K562 (cell line): Measurements from ENCODE around the gene PAFAH2. TPM values are rescaled to one million over a fixed set of nuclear protein-coding genes. Genes with fewer than 3 reads are reported as not detected.

Experiments used
- ATAC-seq: fragments of 200-7000 bp; cut with Tn5 transposase; 3 replicates; pipeline ENCODE4 v1.9.1; 2020; ENCODE audit warnings: moderate library complexity
- BruUV-seq: library from RNA; stranded (reverse); fragments of 400-500 nt; replicated peaks from 2 replicates; lab custom pipeline; 2021; lab: Mats Ljungman, UMichigan
- CTCF ChIA-PET: fragments of 300-600 bp; formaldehyde crosslinking; extraction: SDS; loops from one replicate; lab custom pipeline; 2021; ENCODE audit warnings: low intra/inter-chr PET ratio; lab: Yijun Ruan, JAX
- POLR2A ChIA-PET: fragments of 300-600, 350-650 bp; sonication (Branson Sonifier 250); formaldehyde crosslinking; extraction: SDS; loops from one replicate; lab custom pipeline; 2021; ENCODE audit warnings: antibody characterized with exemption, inconsistent platforms; lab: Yijun Ruan, JAX
- DNase-seq, 4 experiments: peaks; one replicate each; pipeline versions ENCODE4 v3.0.0 to v3.0.0-alpha.2; 2011 to 2018; ENCODE audit warnings: low spot score in 3 of 4, mixed read lengths in 3 of 4; ENCODE audit errors: extremely low read depth in 1 of 4
- FAIRE-seq: peaks from 2 replicates; lab custom pipeline; 2011; peaks lifted over from hg19 to GRCh38; lab: Jason Lieb, UNC
- H2AFZ ChIP-seq: 2 replicates; pipeline ENCODE4 v1.6.0; 2011; ENCODE audit warnings: low read depth, low read length, control low read depth, inconsistent platforms
- H3K27ac ChIP-seq: fragments of 200-600 bp; 3 replicates; pipeline ENCODE4 v1.8.0; 2011; ENCODE audit warnings: low read depth, mild to moderate bottlenecking, control low read depth, inconsistent platforms, low read length, moderate library complexity, mixed read lengths; ENCODE audit errors: extremely low read depth
- H3K27me3 ChIP-seq, 2 experiments: fragments of 300-600 bp in 1 of 2; 2 replicates in 1 of 2; 3 replicates in 1 of 2; pipeline versions ENCODE4 v1.6.0 to v1.8.0; 2011; ENCODE audit warnings: inconsistent platforms in 2 of 2, low read length in 2 of 2, mild to moderate bottlenecking in 1 of 2, mixed read lengths in 1 of 2, moderate library complexity in 1 of 2; ENCODE audit not compliant: control insufficient read depth in 2 of 2, insufficient read depth in 2 of 2
- H3K36me3 ChIP-seq: fragments of 300-600 bp; 3 replicates; pipeline ENCODE4 v1.8.0; 2011; ENCODE audit warnings: mild to moderate bottlenecking, low read length, inconsistent platforms; ENCODE audit not compliant: control insufficient read depth, insufficient read depth
- H3K4me1 ChIP-seq, 2 experiments: fragments of 200-600 bp in 1 of 2; replicated peaks in 1 of 2; 2 replicates in 1 of 2; 3 replicates in 1 of 2; pipeline versions ENCODE4 v1.5.1 to v1.8.0; 2011; ENCODE audit warnings: inconsistent platforms in 2 of 2, low read length in 2 of 2, mild to moderate bottlenecking in 1 of 2, mixed read lengths in 1 of 2, moderate library complexity in 1 of 2; ENCODE audit not compliant: control insufficient read depth in 2 of 2, insufficient read depth in 2 of 2
- H3K4me2 ChIP-seq: 2 replicates; pipeline ENCODE4 v1.6.1; 2011; ENCODE audit warnings: low read length, control low read depth, inconsistent platforms, mixed read lengths; ENCODE audit not compliant: insufficient read depth
- H3K4me3 ChIP-seq: fragments of 200-600 bp; sonication (generic), shearing (Covaris generic); 2 replicates; pipeline ENCODE4 v1.5.1; 2016; ENCODE audit warnings: control low read depth, inconsistent platforms
- H3K79me2 ChIP-seq: fragments of 200-600 bp; 3 replicates; pipeline ENCODE4 v1.8.0; 2011; ENCODE audit warnings: low read length, inconsistent platforms; ENCODE audit not compliant: control insufficient read depth, insufficient read depth
- H3K9ac ChIP-seq, 2 experiments: 2 replicates each; pipeline versions ENCODE4 v1.6.0 to v1.6.1; 2011; ENCODE audit warnings: low read depth in 2 of 2, low read length in 2 of 2, control low read depth in 1 of 2, inconsistent platforms in 1 of 2, mild to moderate bottlenecking in 1 of 2, mixed read lengths in 1 of 2; ENCODE audit not compliant: insufficient read depth in 1 of 2
- H3K9me1 ChIP-seq: one replicate; pipeline ENCODE4 v1.6.0; 2011; ENCODE audit warnings: inconsistent platforms, mild to moderate bottlenecking, low read length, moderate library complexity; ENCODE audit not compliant: control insufficient read depth, insufficient read depth
- H3K9me3 ChIP-seq: replicated peaks from 2 replicates; pipeline ENCODE4 v1.5.1; 2011; ENCODE audit warnings: low read depth, low read length, inconsistent platforms; ENCODE audit not compliant: control insufficient read depth, insufficient read depth
- H4K20me1 ChIP-seq: replicated peaks from 2 replicates; pipeline ENCODE4 v1.6.1; 2011; ENCODE audit warnings: low read length, inconsistent platforms, mixed read lengths; ENCODE audit not compliant: control insufficient read depth, insufficient read depth
- ARNT ChIP-seq, 2 experiments: fragments of 450-650 bp; IDR thresholded peaks; 2 replicates each; pipeline ENCODE4 v1.6.1; 2016; ENCODE audit warnings: mild to moderate bottlenecking in 1 of 2
- KDM5B ChIP-seq: fragments of 200-600 bp; sonication (generic); IDR thresholded peaks from 2 replicates; pipeline ENCODE4 v1.6.1; 2012; ENCODE audit warnings: low read depth, mild to moderate bottlenecking, moderate library complexity, low read length, control low read depth, inconsistent platforms; ENCODE audit not compliant: insufficient replicate concordance
- PKNOX1 ChIP-seq: fragments of 450-650 bp; IDR thresholded peaks from 2 replicates; pipeline ENCODE4 v1.6.1; 2016
- SREBF2 ChIP-seq: sonication (generic); formaldehyde crosslinking; IDR thresholded peaks from 2 replicates; pipeline ENCODE4 v1.4.0; 2020; ENCODE audit warnings: mild to moderate bottlenecking, missing genetic modification reagents
- ZBED1 ChIP-seq: IDR thresholded peaks from 2 replicates; pipeline ENCODE4 v1.6.1; 2014
- ZNF347 ChIP-seq: fragments of 450-650 bp; formaldehyde crosslinking; IDR thresholded peaks from 2 replicates; pipeline ENCODE4 v1.4.0; 2020; ENCODE audit warnings: low read depth, mild to moderate bottlenecking, moderate library complexity
- ZNF584 ChIP-seq: fragments of 200-800 bp; sonication (Bioruptor generic); IDR thresholded peaks from 2 replicates; pipeline ENCODE4 v1.6.1; 2016; ENCODE audit warnings: low read depth, mild to moderate bottlenecking, missing genetic modification characterization, missing compliant biosample characterization
- WGBS: fragments of 100-300 bp; shearing (Covaris generic); methylation state at CpG from one replicate; pipeline ENCODE4 v1.1.6; 2016; ENCODE audit warnings: low coverage, mixed read lengths; ENCODE audit not compliant: insufficient coverage; ENCODE audit errors: missing lambda C conversion rate; 5-methylcytosine and 5-hydroxymethylcytosine counted together
- in situ Hi-C: fragments of 300-500 bp; cut with MboI; formaldehyde crosslinking; loops from 4 replicates; pipeline ENCODE4 v1.15.0; 2018; ENCODE audit warnings: inconsistent platforms, mixed read lengths
- intact Hi-C: fragments of 100-400 bp; cut with micrococcal nuclease; formaldehyde crosslinking; loops from 2 replicates; pipeline ENCODE4 v1.14.2; 2022
- polyA plus RNA-seq, 8 experiments: library from polyadenylated mRNA; depleted of rRNA in 4 of 8; stranded (reverse) in 5 of 8; unstranded in 3 of 8; fragments of >200 nt; fragmentation: Nextera tagmentation in 2 of 8; fragmentation: Illumina TruSeq in 1 of 8; extraction: Ambion mirVana in 2 of 8; extraction: Trizol in 1 of 8; gene quantifications; 2 replicates each; pipeline versions ENCODE4 v1.2.1 to v1.2.3, GENCODE V29; 2011 to 2014; ENCODE audit warnings: inconsistent platforms in 1 of 8, missing spikeins in 1 of 8
- total RNA-seq, 7 experiments: library from RNA; depleted of rRNA in 6 of 7; stranded (reverse); fragments of >200 nt in 6 of 7; fragmentation: Illumina TruSeq in 2 of 7; extraction: Trizol in 2 of 7; gene quantifications; 2 replicates each; pipeline versions ENCODE4 v1.2.1 to v1.2.3, GENCODE V29; 2011 to 2021; ENCODE audit warnings: low replicate concordance in 1 of 7
- TF ChIP-seq, protein P1 (sequence below), 3 experiments: fragments of 200-800 bp in 1 of 3; sonication (Bioruptor generic) in 1 of 3; sonication (generic) in 1 of 3; formaldehyde crosslinking in 1 of 3; IDR thresholded peaks; 2 replicates each; pipeline versions ENCODE4 v1.6.1 to v1.8.0; 2016 to 2022; ENCODE audit warnings: mild to moderate bottlenecking in 2 of 3, missing compliant biosample characterization in 2 of 3, missing genetic modification characterization in 2 of 3, missing genetic modification reagents in 1 of 3

Gene PAFAH2
- total and polyA plus RNA-seq, 9 of the 15 experiments (the other 6 are each of a cell fraction or from before 2014, with no cell fraction given) = 4.2 to 10.9 (median 6.8) TPM

- H3K9me1 ChIP-seq = no peaks in the 10 kb centered on the region
- in situ Hi-C loops = no loop called here
- no TSS peak for BruUV-seq
- FAIRE-seq = no peak
- H3K4me3 ChIP-seq = no peak overlapping the region
- H2AFZ ChIP-seq = no peak overlapping the region
- WGBS = 45% methylated on average over 6 of the region's 6 CpGs
- peaks cover 8% of the 10 kb centered on the region; the same call in 2 of the 3 replicates for H3K79me2 ChIP-seq
- DNase-seq = no peak
- intact Hi-C loops = loop anchor here (2.0 kb wide), 1 partner anchor 123 kb away; no protein-coding TSS in a partner anchor
- no peaks in the 10 kb centered on the region for H3K9me3 ChIP-seq
- ChIA-PET CTCF (interaction anchor here (3.9 kb wide), 1 partner anchor 107 kb away, joined by 65 read pairs; no protein-coding TSS in a partner anchor), POLR2A (interaction anchor here (0.6 to 1.9 kb wide), 5 partner anchors 18 to 209 kb away, joined by 3 to 8 read pairs (median 4); no protein-coding TSS in a partner anchor)
- TF ChIP-seq ZNF347 (CRISPR knock-in tag) (no peak), ZBED1 (no peak)
- no peak overlapping the region; the same call in 2 of the 3 replicates for H3K27ac ChIP-seq
- peaks cover 25 to 53% of the 10 kb centered on the region in 2 experiments for H3K4me1 ChIP-seq
- H3K9ac ChIP-seq = peak overlapping the region in 1 of 2 experiments; percentile 82; a peak in 2 of 4 replicates
- no peak overlapping the region for H3K4me2 ChIP-seq
- H3K36me3 ChIP-seq = no peaks in the 10 kb centered on the region
- H3K27me3 ChIP-seq = no peaks in the 10 kb centered on the region
- ATAC-seq = no peak
- H4K20me1 ChIP-seq = no peaks in the 10 kb centered on the region
Measured at GRCh38 chr1:26037904-26038303, 40.0 kb upstream of the PAFAH2 start.

DNA sequence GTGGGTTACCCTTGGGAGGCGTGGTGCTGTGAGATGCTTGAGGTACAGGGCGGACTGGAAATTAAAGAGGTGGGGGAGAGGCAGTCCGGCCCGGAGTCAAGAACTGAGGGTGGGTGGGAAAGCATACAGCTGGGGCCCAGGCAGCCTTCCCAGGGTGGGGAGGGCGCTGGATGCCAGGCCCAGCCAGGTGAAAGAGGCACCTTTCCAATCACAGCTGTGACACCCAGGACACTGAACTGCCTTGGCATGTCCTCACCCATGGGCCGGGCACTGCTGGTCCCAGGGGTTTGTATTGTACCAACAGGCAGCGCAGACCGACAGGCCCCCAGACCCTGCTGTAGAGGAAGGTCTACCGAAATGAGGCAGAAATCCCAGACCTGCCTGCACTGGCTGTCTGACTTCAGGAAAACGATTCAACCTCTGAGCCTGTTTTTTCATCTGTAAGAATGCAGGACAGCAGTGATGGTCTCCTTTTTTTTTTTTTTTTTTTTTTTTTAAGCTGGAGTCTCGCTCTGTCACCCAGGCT is 39.0 kb upstream of the PAFAH2 start:
- H3K4me3 ChIP-seq = peak overlapping the region; percentile 77; the same call in 1 of the 2 replicates
- peak overlapping the region; percentile 93 to 96; a peak in 3 of 4 replicates for H3K9ac ChIP-seq

More for the DNA sequence above, 39.0 kb upstream of the PAFAH2 start:
- WGBS = 65% methylated on average over 10 of the region's 11 CpGs
- Histone ChIP-seq H3K36me3 (no peaks in the 10 kb centered on the region), H4K20me1 (no peaks in the 10 kb centered on the region)
- no peak for TF ChIP-seq ZNF584 (CRISPR knock-in tag)
- no peak for TF ChIP-seq KDM5B
- no peak for TF ChIP-seq ARNT (IDR thresholded peaks at IDR 0.05)
- TF ChIP-seq SREBF2 (CRISPR knock-in tag) = no peak
- TF ChIP-seq, protein P1, sequence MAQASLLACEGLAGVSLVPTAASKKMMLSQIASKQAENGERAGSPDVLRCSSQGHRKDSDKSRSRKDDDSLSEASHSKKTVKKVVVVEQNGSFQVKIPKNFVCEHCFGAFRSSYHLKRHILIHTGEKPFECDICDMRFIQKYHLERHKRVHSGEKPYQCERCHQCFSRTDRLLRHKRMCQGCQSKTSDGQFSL (CRISPR knock-in tag; IDR thresholded peaks at IDR 0.05) = no peak
- TF ChIP-seq, protein P1 (tag; IDR thresholded peaks at IDR 0.05) = peak in 1 of 2 experiments; percentile 1; a peak in 1 of 4 replicates
- TF ChIP-seq PKNOX1 = 0 out of 2 replicates have a peak, but pooled peaks have one; percentile 76
- TF ChIP-seq, all 486 proteins: peak for 2
- POLR2A ChIA-PET = interaction anchor here (0.9 to 3.1 kb wide), 12 partner anchors 8 to 197 kb away, joined by 3 to 23 read pairs (median 6); partner anchors contain the start of genes CEP85 and SLC30A2
- Histone ChIP-seq H3K4me2 (peak overlapping the region; percentile 99), H3K27me3 (no peaks in the 10 kb centered on the region), H3K79me2 (peaks cover 8% of the 10 kb centered on the region; the same call in 2 of the 3 replicates), H2AFZ (peak overlapping the region; percentile 98; the same call in 1 of the 2 replicates), H3K9me3 (no peaks in the 10 kb centered on the region), H3K4me1 (peaks cover 25 to 53% of the 10 kb centered on the region in 2 experiments), H3K27ac (no peak overlapping the region; the same call in 2 of the 3 replicates), H3K9me1 (no peaks in the 10 kb centered on the region)
- ATAC-seq (no peak), DNase-seq (no peak), FAIRE-seq (no peak)
- BruUV-seq = no TSS peak
- intact Hi-C loops = loop anchor here (1.0 to 2.0 kb wide), 4 partner anchors 33 to 124 kb away; no protein-coding TSS in a partner anchor
- in situ Hi-C loops = no loop called here
- CTCF ChIA-PET = interaction anchor here (1.0 to 3.9 kb wide), 5 partner anchors 69 to 127 kb away, joined by 3 to 65 read pairs (median 10); partner anchors contain the start of gene PDIK1L
